H1 (cell line): Measurements from ENCODE around the gene NOC2L. TPM values are rescaled to one million over a fixed set of nuclear protein-coding genes. Genes with fewer than 3 reads are reported as not detected.

Experiments
- BACH1 ChIP-seq: IDR thresholded peaks from 2 replicates; pipeline ENCODE4 v1.6.1; 2012; ENCODE audit warnings: low read length, improper control_type of control experiment
- CBX5 ChIP-seq: fragments of 300-800, 300-1000 bp; sonication (generic); IDR thresholded peaks from 2 replicates; pipeline ENCODE4 v1.7.1; 2016; ENCODE audit warnings: antibody characterized with exemption, low read length, low read depth
- EGR1 ChIP-seq: IDR thresholded peaks from 2 replicates; pipeline ENCODE4 v1.6.1; 2011; ENCODE audit warnings: low read depth, low read length, borderline replicate concordance
- HDAC2 ChIP-seq, 2 experiments: fragments of 300-600 bp in 1 of 2; sonication (generic) in 1 of 2; IDR thresholded peaks; 2 replicates each; pipeline ENCODE4 v1.6.1; 2011 to 2012; ENCODE audit warnings: low read depth in 2 of 2, low read length in 2 of 2, mild to moderate bottlenecking in 2 of 2, moderate library complexity in 2 of 2, borderline replicate concordance in 1 of 2, inconsistent platforms in 1 of 2
- KDM4A ChIP-seq: IDR thresholded peaks from one replicate; pipeline ENCODE4 v1.7.1; 2012; ENCODE audit warnings: low read depth, mild to moderate bottlenecking, moderate library complexity, low read length, inconsistent platforms; ENCODE audit not compliant: severe bottlenecking
- polyA plus RNA-seq, 7 experiments: library from polyadenylated mRNA; depleted of rRNA in 3 of 7; stranded (reverse) in 5 of 7; unstranded in 2 of 7; fragments of >200 nt in 5 of 7; fragments of 200-250 nt in 2 of 7; gene quantifications; 1 replicate in 5 of 7; 2 replicates in 1 of 7; 4 replicates in 1 of 7; pipeline versions ENCODE4 v1.2.1 to v1.2.3, GENCODE V29; 2011 to 2013; ENCODE audit warnings: missing spikeins in 2 of 7, mixed read lengths in 2 of 7
- total RNA-seq: library from RNA; stranded (reverse); fragmentation: NEBNext Ultra II Directional; extraction: Animal tissue kit (Norgen Biotek cat#: 25700); gene quantifications from 2 replicates; pipeline ENCODE4 v1.2.1, GENCODE V29; 2021
- TF ChIP-seq, protein P1 (sequence below): fragments of 300-600 bp; sonication (generic); IDR thresholded peaks from 2 replicates; pipeline ENCODE4 v1.7.1; 2012; ENCODE audit warnings: low read length, moderate library complexity, mild to moderate bottlenecking, inconsistent platforms; ENCODE audit not compliant: insufficient replicate concordance
- TF ChIP-seq, protein P2 (sequence below): IDR thresholded peaks from 2 replicates; pipeline ENCODE4 v1.6.1; 2011; ENCODE audit warnings: low read depth, mild to moderate bottlenecking, low read length; ENCODE audit not compliant: insufficient read depth
- TF ChIP-seq, protein P3 (sequence below): IDR thresholded peaks from 2 replicates; pipeline ENCODE4 v1.6.1; 2011; ENCODE audit warnings: low read length, improper control_type of control experiment

NOC2L gene
- total and polyA plus RNA-seq, 2 of the 8 experiments (the other 6 are each of a cell fraction or from before 2014, with no cell fraction given): 74.7 to 130 TPM

DNA sequence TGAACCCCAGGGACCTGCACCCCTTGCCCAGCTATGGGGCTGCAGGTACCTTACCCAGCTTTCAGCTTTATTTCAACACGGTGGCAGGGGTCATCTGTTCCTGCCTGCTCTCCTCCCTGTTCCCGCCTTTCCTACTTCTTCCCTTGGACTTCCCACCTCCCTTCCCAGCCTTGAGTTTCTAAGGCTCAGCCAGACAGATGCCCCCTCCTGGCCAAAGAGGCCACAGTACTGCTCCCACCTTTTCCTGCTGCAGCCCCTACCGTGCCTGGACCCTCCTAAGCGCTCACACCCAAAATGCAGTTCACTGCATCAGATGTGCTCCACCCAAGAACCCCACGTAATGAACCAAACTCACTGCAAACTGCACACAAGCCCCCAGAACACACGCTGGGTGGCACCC is 7.7 kb downstream of the NOC2L start (continued):
- TF ChIP-seq, protein P1, sequence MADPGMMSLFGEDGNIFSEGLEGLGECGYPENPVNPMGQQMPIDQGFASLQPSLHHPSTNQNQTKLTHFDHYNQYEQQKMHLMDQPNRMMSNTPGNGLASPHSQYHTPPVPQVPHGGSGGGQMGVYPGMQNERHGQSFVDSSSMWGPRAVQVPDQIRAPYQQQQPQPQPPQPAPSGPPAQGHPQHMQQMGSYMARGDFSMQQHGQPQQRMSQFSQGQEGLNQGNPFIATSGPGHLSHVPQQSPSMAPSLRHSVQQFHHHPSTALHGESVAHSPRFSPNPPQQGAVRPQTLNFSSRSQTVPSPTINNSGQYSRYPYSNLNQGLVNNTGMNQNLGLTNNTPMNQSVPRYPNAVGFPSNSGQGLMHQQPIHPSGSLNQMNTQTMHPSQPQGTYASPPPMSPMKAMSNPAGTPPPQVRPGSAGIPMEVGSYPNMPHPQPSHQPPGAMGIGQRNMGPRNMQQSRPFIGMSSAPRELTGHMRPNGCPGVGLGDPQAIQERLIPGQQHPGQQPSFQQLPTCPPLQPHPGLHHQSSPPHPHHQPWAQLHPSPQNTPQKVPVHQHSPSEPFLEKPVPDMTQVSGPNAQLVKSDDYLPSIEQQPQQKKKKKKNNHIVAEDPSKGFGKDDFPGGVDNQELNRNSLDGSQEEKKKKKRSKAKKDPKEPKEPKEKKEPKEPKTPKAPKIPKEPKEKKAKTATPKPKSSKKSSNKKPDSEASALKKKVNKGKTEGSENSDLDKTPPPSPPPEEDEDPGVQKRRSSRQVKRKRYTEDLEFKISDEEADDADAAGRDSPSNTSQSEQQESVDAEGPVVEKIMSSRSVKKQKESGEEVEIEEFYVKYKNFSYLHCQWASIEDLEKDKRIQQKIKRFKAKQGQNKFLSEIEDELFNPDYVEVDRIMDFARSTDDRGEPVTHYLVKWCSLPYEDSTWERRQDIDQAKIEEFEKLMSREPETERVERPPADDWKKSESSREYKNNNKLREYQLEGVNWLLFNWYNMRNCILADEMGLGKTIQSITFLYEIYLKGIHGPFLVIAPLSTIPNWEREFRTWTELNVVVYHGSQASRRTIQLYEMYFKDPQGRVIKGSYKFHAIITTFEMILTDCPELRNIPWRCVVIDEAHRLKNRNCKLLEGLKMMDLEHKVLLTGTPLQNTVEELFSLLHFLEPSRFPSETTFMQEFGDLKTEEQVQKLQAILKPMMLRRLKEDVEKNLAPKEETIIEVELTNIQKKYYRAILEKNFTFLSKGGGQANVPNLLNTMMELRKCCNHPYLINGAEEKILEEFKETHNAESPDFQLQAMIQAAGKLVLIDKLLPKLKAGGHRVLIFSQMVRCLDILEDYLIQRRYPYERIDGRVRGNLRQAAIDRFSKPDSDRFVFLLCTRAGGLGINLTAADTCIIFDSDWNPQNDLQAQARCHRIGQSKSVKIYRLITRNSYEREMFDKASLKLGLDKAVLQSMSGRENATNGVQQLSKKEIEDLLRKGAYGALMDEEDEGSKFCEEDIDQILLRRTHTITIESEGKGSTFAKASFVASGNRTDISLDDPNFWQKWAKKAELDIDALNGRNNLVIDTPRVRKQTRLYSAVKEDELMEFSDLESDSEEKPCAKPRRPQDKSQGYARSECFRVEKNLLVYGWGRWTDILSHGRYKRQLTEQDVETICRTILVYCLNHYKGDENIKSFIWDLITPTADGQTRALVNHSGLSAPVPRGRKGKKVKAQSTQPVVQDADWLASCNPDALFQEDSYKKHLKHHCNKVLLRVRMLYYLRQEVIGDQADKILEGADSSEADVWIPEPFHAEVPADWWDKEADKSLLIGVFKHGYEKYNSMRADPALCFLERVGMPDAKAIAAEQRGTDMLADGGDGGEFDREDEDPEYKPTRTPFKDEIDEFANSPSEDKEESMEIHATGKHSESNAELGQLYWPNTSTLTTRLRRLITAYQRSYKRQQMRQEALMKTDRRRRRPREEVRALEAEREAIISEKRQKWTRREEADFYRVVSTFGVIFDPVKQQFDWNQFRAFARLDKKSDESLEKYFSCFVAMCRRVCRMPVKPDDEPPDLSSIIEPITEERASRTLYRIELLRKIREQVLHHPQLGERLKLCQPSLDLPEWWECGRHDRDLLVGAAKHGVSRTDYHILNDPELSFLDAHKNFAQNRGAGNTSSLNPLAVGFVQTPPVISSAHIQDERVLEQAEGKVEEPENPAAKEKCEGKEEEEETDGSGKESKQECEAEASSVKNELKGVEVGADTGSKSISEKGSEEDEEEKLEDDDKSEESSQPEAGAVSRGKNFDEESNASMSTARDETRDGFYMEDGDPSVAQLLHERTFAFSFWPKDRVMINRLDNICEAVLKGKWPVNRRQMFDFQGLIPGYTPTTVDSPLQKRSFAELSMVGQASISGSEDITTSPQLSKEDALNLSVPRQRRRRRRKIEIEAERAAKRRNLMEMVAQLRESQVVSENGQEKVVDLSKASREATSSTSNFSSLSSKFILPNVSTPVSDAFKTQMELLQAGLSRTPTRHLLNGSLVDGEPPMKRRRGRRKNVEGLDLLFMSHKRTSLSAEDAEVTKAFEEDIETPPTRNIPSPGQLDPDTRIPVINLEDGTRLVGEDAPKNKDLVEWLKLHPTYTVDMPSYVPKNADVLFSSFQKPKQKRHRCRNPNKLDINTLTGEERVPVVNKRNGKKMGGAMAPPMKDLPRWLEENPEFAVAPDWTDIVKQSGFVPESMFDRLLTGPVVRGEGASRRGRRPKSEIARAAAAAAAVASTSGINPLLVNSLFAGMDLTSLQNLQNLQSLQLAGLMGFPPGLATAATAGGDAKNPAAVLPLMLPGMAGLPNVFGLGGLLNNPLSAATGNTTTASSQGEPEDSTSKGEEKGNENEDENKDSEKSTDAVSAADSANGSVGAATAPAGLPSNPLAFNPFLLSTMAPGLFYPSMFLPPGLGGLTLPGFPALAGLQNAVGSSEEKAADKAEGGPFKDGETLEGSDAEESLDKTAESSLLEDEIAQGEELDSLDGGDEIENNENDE: no peak
- TF ChIP-seq HDAC2 (IDR thresholded peaks at IDR 0.05; ENCODE audit: borderline replicate concordance in 1 of 2, low read depth in 2 of 2, low read length in 2 of 2) (no peak), KDM4A (no peak), CBX5 (no peak), BACH1 (no peak), EGR1 (0 out of 2 replicates have a peak, but pooled peaks have one; percentile 16)
- TF ChIP-seq, protein P2, sequence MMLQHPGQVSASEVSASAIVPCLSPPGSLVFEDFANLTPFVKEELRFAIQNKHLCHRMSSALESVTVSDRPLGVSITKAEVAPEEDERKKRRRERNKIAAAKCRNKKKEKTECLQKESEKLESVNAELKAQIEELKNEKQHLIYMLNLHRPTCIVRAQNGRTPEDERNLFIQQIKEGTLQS: no peak
- TF ChIP-seq, protein P3, sequence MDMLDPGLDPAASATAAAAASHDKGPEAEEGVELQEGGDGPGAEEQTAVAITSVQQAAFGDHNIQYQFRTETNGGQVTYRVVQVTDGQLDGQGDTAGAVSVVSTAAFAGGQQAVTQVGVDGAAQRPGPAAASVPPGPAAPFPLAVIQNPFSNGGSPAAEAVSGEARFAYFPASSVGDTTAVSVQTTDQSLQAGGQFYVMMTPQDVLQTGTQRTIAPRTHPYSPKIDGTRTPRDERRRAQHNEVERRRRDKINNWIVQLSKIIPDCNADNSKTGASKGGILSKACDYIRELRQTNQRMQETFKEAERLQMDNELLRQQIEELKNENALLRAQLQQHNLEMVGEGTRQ: no peak
- TF ChIP-seq, all 59 proteins: peak for 4
